Glutamatergic neuron (in vitro differentiated cells): ENCODE results near the gene NHERF2. TPM values are rescaled to one million over a fixed set of nuclear protein-coding genes. Genes with fewer than 3 reads are reported as not detected.
"Not testable (repeated sequence)": the region's sequence is repeated elsewhere in the genome, so short reads cannot be mapped to it uniquely, and the experiment has no call there.

Experiments used
- DNase-seq: peaks from one replicate; pipeline ENCODE4 v3.0.0; 2022
- H3K27ac Mint-ChIP-seq: one replicate; pipeline ENCODE4 v1.8.0; 2020; ENCODE audit warnings: mild to moderate bottlenecking, mixed read lengths, inconsistent platforms; ENCODE audit not compliant: unreplicated experiment
- H3K27me3 Mint-ChIP-seq: one replicate; pipeline ENCODE4 v1.8.0; 2020; ENCODE audit warnings: mild to moderate bottlenecking, moderate library complexity, mixed read lengths, inconsistent platforms; ENCODE audit not compliant: unreplicated experiment
- H3K36me3 Mint-ChIP-seq: one replicate; pipeline ENCODE4 v1.8.0; 2020; ENCODE audit warnings: mild to moderate bottlenecking, mixed read lengths, inconsistent platforms; ENCODE audit not compliant: unreplicated experiment
- H3K4me1 Mint-ChIP-seq: one replicate; pipeline ENCODE4 v1.8.0; 2020; ENCODE audit warnings: mild to moderate bottlenecking, low read depth, mixed read lengths, inconsistent platforms; ENCODE audit not compliant: unreplicated experiment
- H3K4me3 Mint-ChIP-seq: one replicate; pipeline ENCODE4 v1.8.0; 2020; ENCODE audit warnings: mild to moderate bottlenecking, mixed read lengths, inconsistent platforms; ENCODE audit not compliant: unreplicated experiment
- H3K9me3 Mint-ChIP-seq: one replicate; pipeline ENCODE4 v1.8.0; 2020; ENCODE audit warnings: mild to moderate bottlenecking, moderate library complexity, mixed read lengths, inconsistent platforms; ENCODE audit not compliant: unreplicated experiment
- total RNA-seq: library from RNA; stranded (reverse); fragmentation: NEBNext Ultra II Directional; extraction: Animal tissue kit (Norgen Biotek cat#: 25700); gene quantifications from one replicate; pipeline ENCODE4 v1.2.1, GENCODE V29; 2021; ENCODE audit not compliant: unreplicated experiment
- TF ChIP-seq, protein P1 (sequence below): fragments of 200-600 bp; sonication (generic); IDR thresholded peaks from one replicate; pipeline ENCODE4 v1.5.0; 2021; ENCODE audit not compliant: partially characterized antibody, unreplicated experiment

NHERF2 gene
- total RNA-seq, 1 donor from 2014 or later: 22.3 TPM

DNA sequence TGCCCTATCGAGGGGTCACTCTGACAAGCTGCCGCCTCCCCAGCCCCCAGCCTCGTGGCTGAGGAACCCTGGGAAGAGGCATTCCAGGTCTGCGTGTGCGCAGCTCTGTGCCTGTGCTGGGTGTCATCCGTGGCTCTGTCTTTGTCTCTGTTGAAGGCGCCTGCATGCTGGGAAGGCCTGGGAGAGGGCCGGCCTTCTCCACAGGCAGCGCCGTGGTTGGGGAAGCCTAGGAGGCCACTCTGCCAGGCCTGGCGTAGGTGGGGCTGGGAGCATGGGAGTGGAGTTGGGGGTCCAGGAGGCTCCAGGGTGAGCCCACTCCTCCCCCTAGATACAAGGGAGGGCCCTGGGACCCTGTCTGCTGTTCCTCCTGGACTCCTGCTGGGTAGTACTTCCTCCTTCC, 3.3 kb downstream of the NHERF2 start:
- TF ChIP-seq, protein P1, sequence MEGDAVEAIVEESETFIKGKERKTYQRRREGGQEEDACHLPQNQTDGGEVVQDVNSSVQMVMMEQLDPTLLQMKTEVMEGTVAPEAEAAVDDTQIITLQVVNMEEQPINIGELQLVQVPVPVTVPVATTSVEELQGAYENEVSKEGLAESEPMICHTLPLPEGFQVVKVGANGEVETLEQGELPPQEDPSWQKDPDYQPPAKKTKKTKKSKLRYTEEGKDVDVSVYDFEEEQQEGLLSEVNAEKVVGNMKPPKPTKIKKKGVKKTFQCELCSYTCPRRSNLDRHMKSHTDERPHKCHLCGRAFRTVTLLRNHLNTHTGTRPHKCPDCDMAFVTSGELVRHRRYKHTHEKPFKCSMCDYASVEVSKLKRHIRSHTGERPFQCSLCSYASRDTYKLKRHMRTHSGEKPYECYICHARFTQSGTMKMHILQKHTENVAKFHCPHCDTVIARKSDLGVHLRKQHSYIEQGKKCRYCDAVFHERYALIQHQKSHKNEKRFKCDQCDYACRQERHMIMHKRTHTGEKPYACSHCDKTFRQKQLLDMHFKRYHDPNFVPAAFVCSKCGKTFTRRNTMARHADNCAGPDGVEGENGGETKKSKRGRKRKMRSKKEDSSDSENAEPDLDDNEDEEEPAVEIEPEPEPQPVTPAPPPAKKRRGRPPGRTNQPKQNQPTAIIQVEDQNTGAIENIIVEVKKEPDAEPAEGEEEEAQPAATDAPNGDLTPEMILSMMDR: no peak
- peaks cover 4% of the 10 kb centered on the region for H3K4me1 Mint-ChIP-seq
- no peak overlapping the region for H3K4me3 Mint-ChIP-seq
- H3K27ac Mint-ChIP-seq: no peak overlapping the region
- DNase-seq: no peak
- peaks cover 12% of the 10 kb centered on the region for H3K27me3 Mint-ChIP-seq
- no peaks in the 10 kb centered on the region for H3K36me3 Mint-ChIP-seq
- peaks cover 9% of the 10 kb centered on the region for H3K9me3 Mint-ChIP-seq

GRCh38 chr16:2031081-2031577, 4.4 kb downstream of the NHERF2 start:
- peaks cover 4% of the 10 kb centered on the region for H3K4me1 Mint-ChIP-seq
- TF ChIP-seq, protein P1: no peak

GRCh38 chr16:2032285-2033056, 5.8 kb downstream of the NHERF2 start:
- no peaks in the 10 kb centered on the region for H3K36me3 Mint-ChIP-seq
- TF ChIP-seq, protein P1: no peak
- H3K4me3 Mint-ChIP-seq: peak overlapping the region; percentile 42

More at GRCh38 chr16:2031081-2031577, 4.4 kb downstream of the NHERF2 start:
- Mint-ChIP-seq H3K4me3 (no peak overlapping the region), H3K9me3 (peaks cover 9% of the 10 kb centered on the region), H3K27ac (no peak overlapping the region), H3K36me3 (no peaks in the 10 kb centered on the region), H3K27me3 (peaks cover 8% of the 10 kb centered on the region)
- DNase-seq: no peak

GRCh38 chr16:2033057-2033908, 6.6 kb downstream of the NHERF2 start:
- Mint-ChIP-seq H3K4me3 (no peak overlapping the region), H3K4me1 (peaks cover 3% of the 10 kb centered on the region)

More at GRCh38 chr16:2032285-2033056, 5.8 kb downstream of the NHERF2 start:
- H3K9me3 Mint-ChIP-seq: peaks cover 13% of the 10 kb centered on the region
- H3K4me1 Mint-ChIP-seq: peaks cover 2% of the 10 kb centered on the region
- no peak for DNase-seq
- peaks cover 8% of the 10 kb centered on the region for H3K27me3 Mint-ChIP-seq
- no peak overlapping the region for H3K27ac Mint-ChIP-seq

GRCh38 chr16:2033909-2034695, 7.4 kb downstream of the NHERF2 start:
- H3K4me1 Mint-ChIP-seq, H3K36me3 Mint-ChIP-seq, DNase-seq, H3K27ac Mint-ChIP-seq, H3K4me3 Mint-ChIP-seq, H3K27me3 Mint-ChIP-seq: not testable (repeated sequence)
- peaks cover 11% of the 10 kb centered on the region for H3K9me3 Mint-ChIP-seq

More at GRCh38 chr16:2033057-2033908, 6.6 kb downstream of the NHERF2 start:
- Mint-ChIP-seq H3K27me3 (peaks cover 5% of the 10 kb centered on the region), H3K27ac (no peak overlapping the region), H3K36me3 (no peaks in the 10 kb centered on the region), H3K9me3 (peaks cover 13% of the 10 kb centered on the region)
- TF ChIP-seq, protein P1: no peak
- no peak for DNase-seq
